Small intestine (tissue), 7 donors: ENCODE results near the gene FAP. TPM values are rescaled to one million over a fixed set of nuclear protein-coding genes. Genes with fewer than 3 reads are reported as not detected.

Experiments
- DNase-seq, 2 donors: peaks; one replicate each; pipeline versions ENCODE4 v3.0.0 to v3.0.0-alpha.2; 2013
- FAIRE-seq: peaks from 2 replicates; lab custom pipeline; 2012; peaks lifted over from hg19 to GRCh38; lab: Jason Lieb, UNC
- H3K27ac ChIP-seq, 3 donors: one replicate each; pipeline ENCODE4 v1.5.1; 2013; ENCODE audit warnings: low read length in 2 of 3, mild to moderate bottlenecking in 2 of 3, control low read depth in 1 of 3, inconsistent platforms in 1 of 3, low read depth in 1 of 3, moderate library complexity in 1 of 3
- H3K27me3 ChIP-seq, 3 donors: one replicate each; pipeline ENCODE4 v1.6.1; 2013; ENCODE audit warnings: low read length in 3 of 3, inconsistent platforms in 1 of 3; ENCODE audit not compliant: control insufficient read depth in 3 of 3, insufficient read depth in 3 of 3
- H3K36me3 ChIP-seq, 3 donors: one replicate each; pipeline ENCODE4 v1.6.1; 2013; ENCODE audit warnings: low read length in 3 of 3, inconsistent platforms in 1 of 3, low read depth in 1 of 3, mild to moderate bottlenecking in 1 of 3, moderate library complexity in 1 of 3; ENCODE audit not compliant: control insufficient read depth in 3 of 3, insufficient read depth in 2 of 3
- H3K4me1 ChIP-seq, 3 donors: one replicate each; pipeline ENCODE4 v1.6.1; 2013; ENCODE audit warnings: low read length in 2 of 3, inconsistent platforms in 1 of 3, low read depth in 1 of 3, mild to moderate bottlenecking in 1 of 3, moderate library complexity in 1 of 3; ENCODE audit not compliant: control insufficient read depth in 3 of 3, insufficient read depth in 2 of 3
- H3K4me3 ChIP-seq, 3 donors: one replicate each; pipeline ENCODE4 v1.5.1; 2013; ENCODE audit warnings: low read length in 3 of 3, control low read depth in 1 of 3, inconsistent platforms in 1 of 3, low read depth in 1 of 3, mild to moderate bottlenecking in 1 of 3, moderate library complexity in 1 of 3
- H3K9me3 ChIP-seq, 2 donors: one replicate each; pipeline ENCODE4 v1.6.1; 2013; ENCODE audit warnings: low read depth in 1 of 2, low read length in 1 of 2; ENCODE audit not compliant: control insufficient read depth in 2 of 2, insufficient read depth in 1 of 2
- WGBS, 3 donors: extraction: QIAGEN DNeasy Blood & Tissue Kit; methylation state at CpG; one replicate each; pipeline ENCODE4 v1.1.7; 2013; 5-methylcytosine and 5-hydroxymethylcytosine counted together
- polyA plus RNA-seq, 4 donors: library from polyadenylated mRNA; stranded (reverse) in 3 of 4; unstranded in 1 of 4; fragments of 200-250 nt in 3 of 4; fragments of 120-200 nt in 1 of 4; gene quantifications; one replicate each; pipeline versions ENCODE4 v1.2.1 to v1.2.3, GENCODE V29; 2013
- donor health status: healthy with polysubstance abuse.
- donor health status: control.
- donor health status: control.
- donor health status: Bipolar disorder and iron deficiency.
- donor health status: healthy.

The FAP gene
- polyA plus RNA-seq, 4 donors: 0.78 to 2.3 TPM; not detected in 2

GRCh38 chr2:162155093-162155492, 88.2 kb downstream of the FAP start:
- FAIRE-seq: no peak
- 56 to 83% (median 67%) methylated on average over 3 of the region's 3 CpGs for WGBS, 3 donors

DNA sequence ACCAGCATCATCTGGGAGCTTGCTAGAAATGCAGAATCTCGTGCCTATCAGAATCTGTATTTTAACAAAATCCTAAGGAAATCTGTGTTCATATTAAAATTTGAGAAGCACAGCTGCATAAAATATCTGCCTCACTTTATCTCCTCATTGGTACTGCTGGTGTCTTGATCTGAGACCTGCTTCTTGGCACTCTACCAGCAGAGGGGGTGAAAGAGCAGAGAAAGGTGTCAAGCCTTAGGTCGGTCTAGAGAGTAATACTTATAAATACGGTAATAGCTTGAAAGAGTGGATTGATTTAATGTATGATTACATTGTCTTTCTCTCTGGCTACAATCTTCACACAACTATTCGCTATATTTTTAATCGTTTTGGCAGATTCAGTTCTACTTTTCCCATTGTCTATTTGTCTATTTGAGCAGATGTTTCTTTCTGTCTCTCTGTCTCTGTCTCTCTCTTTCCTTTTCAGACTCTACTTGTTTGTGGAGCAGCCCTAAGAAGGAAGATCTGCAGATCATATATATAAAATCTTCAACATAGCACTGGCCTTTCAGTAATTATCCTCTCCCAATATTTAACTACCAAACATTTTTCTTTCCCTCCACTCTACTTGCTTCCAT, 89.5 kb downstream of the FAP start:
- Histone ChIP-seq H3K9me3 (no peaks in the 10 kb centered on the region), H3K4me3 (no peak overlapping the region), H3K4me1 (no peaks in the 10 kb centered on the region), H3K27me3 (peaks cover 0 to 10% (median 2%) of the 10 kb centered on the region in 3 donors), H3K36me3 (no peaks in the 10 kb centered on the region), H3K27ac (no peak overlapping the region)
- FAIRE-seq (peak; percentile 10), DNase-seq (peak; percentile 76 to 84)
- 1 to 6% (median 3%) methylated on average over 5 of the region's 5 CpGs for WGBS, 3 donors

More at GRCh38 chr2:162155093-162155492, 88.2 kb downstream of the FAP start:
- H3K9me3 ChIP-seq: no peaks in the 10 kb centered on the region
- no peaks in the 10 kb centered on the region for H3K36me3 ChIP-seq
- no peak overlapping the region for H3K4me3 ChIP-seq
- DNase-seq: peak in 1 of 2 donors; percentile 5
- no peaks in the 10 kb centered on the region for H3K4me1 ChIP-seq
- H3K27ac ChIP-seq: no peak overlapping the region
- H3K27me3 ChIP-seq: peaks cover 0 to 7% (median 4%) of the 10 kb centered on the region in 3 donors

DNA sequence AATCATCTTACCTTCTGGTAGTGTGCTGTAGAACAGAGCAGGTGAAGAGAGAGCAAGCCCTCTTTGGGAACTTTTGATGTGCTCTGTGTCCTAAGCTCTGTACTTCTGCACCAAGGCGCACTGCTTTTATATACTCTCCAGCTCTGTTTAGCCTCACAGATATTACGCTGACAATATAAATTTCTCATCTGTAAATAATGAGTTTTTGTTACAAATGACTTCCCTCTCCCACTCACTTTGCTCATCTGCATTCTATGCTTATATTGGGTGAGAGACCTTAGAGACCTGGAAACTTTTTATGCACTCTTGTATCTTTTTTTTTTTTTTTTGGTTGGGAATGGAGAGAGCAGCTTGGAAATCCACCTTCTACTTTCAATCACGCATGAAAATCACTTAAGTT, 91.1 kb downstream of the FAP start, which contains the start of gene GCG:
Gene GCG (minus strand): TSS at position 101 of the 400 bp plus-strand sequence. CDS start 3,069 bp downstream, outside the sequence.
- DNase-seq (no peak), FAIRE-seq (no peak)
- H3K9me3 ChIP-seq: no peaks in the 10 kb centered on the region
- WGBS, 3 donors: 76 to 88% (median 77%) methylated on average over 3 of the region's 3 CpGs
- H3K27ac ChIP-seq: no peak within 1 kb of the TSS
- no peaks in the 10 kb centered on the region for H3K4me1 ChIP-seq
- peaks cover 0 to 10% (median 2%) of the 10 kb centered on the region in 3 donors for H3K27me3 ChIP-seq
- no peaks in the 10 kb centered on the region for H3K36me3 ChIP-seq
- H3K4me3 ChIP-seq: no peak within 1 kb of the TSS

DNA sequence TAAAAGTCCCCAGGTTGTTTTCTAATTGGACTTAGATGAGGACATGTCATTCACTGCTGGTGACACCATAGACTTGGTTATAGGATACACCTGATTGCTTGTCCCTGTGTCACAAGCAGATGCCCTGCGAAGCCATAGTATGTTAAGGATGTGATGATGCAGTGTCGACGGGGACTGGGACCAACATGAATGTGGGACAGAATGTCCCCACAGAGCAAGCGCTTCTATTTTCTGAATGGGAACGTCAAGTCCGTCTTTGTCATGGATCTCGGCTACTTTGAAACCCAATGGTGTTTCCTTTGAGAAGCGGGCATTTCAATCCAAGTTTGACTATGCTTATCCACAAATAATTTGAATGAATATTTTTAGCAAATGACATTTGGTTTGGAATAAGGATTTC, 93.3 kb downstream of the FAP start:
- Histone ChIP-seq H3K9me3 (no peaks in the 10 kb centered on the region), H3K4me3 (no peak overlapping the region), H3K27me3 (peaks cover 0 to 20% (median 0%) of the 10 kb centered on the region in 3 donors), H3K36me3 (no peaks in the 10 kb centered on the region), H3K27ac (no peak overlapping the region), H3K4me1 (no peaks in the 10 kb centered on the region)
- WGBS, 3 donors: 88 to 93% (median 91%) methylated on average over 8 of the region's 8 CpGs
- DNase-seq: no peak
- FAIRE-seq: no peak

- Histone ChIP-seq H3K4me3 (no peak overlapping the region), H3K27ac (no peak overlapping the region), H3K4me1 (no peaks in the 10 kb centered on the region), H3K36me3 (no peaks in the 10 kb centered on the region), H3K9me3 (no peaks in the 10 kb centered on the region), H3K27me3 (peaks cover 0 to 17% (median 0%) of the 10 kb centered on the region in 3 donors)
- 73 to 80% (median 73%) methylated on average over 2 of the region's 2 CpGs for WGBS, 3 donors
- no peak for FAIRE-seq
- no peak for DNase-seq
Observed at GRCh38 chr2:162149466-162149865, 93.8 kb downstream of the FAP start.

GRCh38 chr2:162148956-162149355, 94.3 kb downstream of the FAP start:
- Histone ChIP-seq H3K9me3 (no peaks in the 10 kb centered on the region), H3K27me3 (peaks cover 0 to 12% (median 0%) of the 10 kb centered on the region in 3 donors), H3K4me1 (no peaks in the 10 kb centered on the region), H3K27ac (no peak overlapping the region), H3K4me3 (no peak overlapping the region), H3K36me3 (no peaks in the 10 kb centered on the region)
- FAIRE-seq (no peak), DNase-seq (no peak)
- 61 to 68% (median 66%) methylated on average over 3 of the region's 3 CpGs for WGBS, 3 donors

DNA sequence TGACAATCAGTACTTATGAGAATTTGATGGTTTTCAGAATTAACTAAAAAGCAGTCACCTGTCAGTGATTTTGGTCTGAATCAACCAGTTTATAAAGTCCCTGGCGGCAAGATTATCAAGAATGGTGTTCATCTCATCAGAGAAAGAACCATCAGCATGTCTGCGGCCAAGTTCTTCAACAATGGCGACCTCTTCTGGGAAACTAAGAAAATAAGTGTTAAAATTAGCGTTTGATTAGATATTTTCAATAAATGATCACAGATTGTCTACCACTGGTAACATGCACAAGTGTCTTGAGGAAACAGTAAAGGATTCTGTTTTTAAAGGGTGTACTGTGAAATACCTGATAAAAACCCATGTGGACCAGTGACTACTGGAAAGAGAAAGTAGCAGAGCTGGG, 99.3 kb downstream of the FAP start:
- Histone ChIP-seq H3K27me3 (peaks cover 0 to 11% (median 2%) of the 10 kb centered on the region in 3 donors), H3K4me1 (no peaks in the 10 kb centered on the region), H3K9me3 (no peaks in the 10 kb centered on the region), H3K4me3 (no peak overlapping the region), H3K27ac (no peak overlapping the region), H3K36me3 (no peaks in the 10 kb centered on the region)
- FAIRE-seq (no peak), DNase-seq (no peak)
- 79 to 86% (median 79%) methylated on average over 4 of the region's 4 CpGs for WGBS, 3 donors

DNA sequence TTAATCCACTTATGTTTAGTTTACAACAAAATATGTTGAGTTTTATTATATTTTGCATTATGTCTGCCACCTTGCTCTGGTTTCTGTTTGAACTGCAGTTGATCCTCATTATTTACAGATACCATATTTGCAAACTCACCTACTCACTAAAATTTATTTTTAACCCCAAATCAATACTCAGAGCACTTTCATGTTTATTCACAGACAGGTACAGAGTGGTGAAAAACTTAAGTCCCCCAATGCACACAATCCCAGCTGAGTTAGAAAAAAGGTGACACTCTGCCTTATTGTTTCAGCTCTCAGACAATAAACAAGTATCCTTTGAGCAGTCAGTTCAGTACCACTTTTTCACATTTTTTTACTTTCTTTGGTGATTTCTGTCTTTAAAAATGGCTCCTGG, 104.9 kb downstream of the FAP start:
- FAIRE-seq (no peak), DNase-seq (no peak)
- H3K4me3 ChIP-seq: no peak overlapping the region
- no peak overlapping the region for H3K27ac ChIP-seq
- H3K9me3 ChIP-seq: no peaks in the 10 kb centered on the region
- peaks cover 0 to 5% (median 0%) of the 10 kb centered on the region in 3 donors for H3K27me3 ChIP-seq
- H3K36me3 ChIP-seq: no peaks in the 10 kb centered on the region
- no peaks in the 10 kb centered on the region for H3K4me1 ChIP-seq

- H3K27me3 ChIP-seq: no peaks in the 10 kb centered on the region
- no peaks in the 10 kb centered on the region for H3K4me1 ChIP-seq
- no peak overlapping the region for H3K4me3 ChIP-seq
- H3K36me3 ChIP-seq: no peaks in the 10 kb centered on the region
- DNase-seq: no peak
- H3K9me3 ChIP-seq: no peaks in the 10 kb centered on the region
- FAIRE-seq: no peak
- 62 to 87% (median 70%) methylated on average over 2 of the region's 2 CpGs for WGBS, 3 donors
- no peak overlapping the region for H3K27ac ChIP-seq
Observed at GRCh38 chr2:162127422-162127821, 115.8 kb downstream of the FAP start.
